ENCODE results near the gene PIGA. TPM values are rescaled to one million over a fixed set of nuclear protein-coding genes. Genes with fewer than 3 reads are reported as not detected.

PIGA gene
- total RNA-seq, 1 experiment from 2014 or later = 13.9 TPM

DNA sequence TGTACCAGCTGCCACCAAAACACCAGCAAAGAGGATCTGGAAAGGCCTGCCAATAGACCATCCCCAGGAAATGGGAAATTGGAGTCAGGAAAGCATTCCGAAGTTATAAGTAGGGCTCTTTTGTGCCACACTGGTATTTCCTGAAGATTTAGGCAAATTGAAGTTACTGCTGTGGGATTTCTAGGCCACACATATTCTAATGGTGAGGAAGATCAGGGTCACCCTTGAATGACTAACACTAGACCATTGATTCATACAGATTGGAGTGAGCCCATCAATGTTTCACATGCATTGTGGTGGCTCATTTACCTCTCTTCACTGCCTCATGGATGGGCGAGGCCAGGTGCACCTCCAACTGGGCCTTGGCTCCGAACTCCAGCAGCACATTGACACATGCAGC is 42.5 kb downstream of the PIGA start:
- H3K4me2 ChIP-seq (ENCODE audit: insufficient read depth, insufficient read length, low read length) = no peak overlapping the region
- no peak overlapping the region for H3K56ac ChIP-seq (ENCODE audit: insufficient read length, low read depth, low read length)
- no peaks in the 10 kb centered on the region for H3K23me2 ChIP-seq (ENCODE audit: insufficient read length, low read depth, low read length, poor library complexity, severe bottlenecking)
- no peaks in the 10 kb centered on the region for H3K79me1 ChIP-seq (ENCODE audit: insufficient read depth, low read depth, low read length, poor library complexity, severe bottlenecking)
- no peaks in the 10 kb centered on the region for H4K20me1 ChIP-seq (ENCODE audit: control insufficient read depth, insufficient read depth, insufficient read length)
- peaks cover 18 to 33% of the 10 kb centered on the region in 2 experiments for H3K9me3 Mint-ChIP-seq
- no peaks in the 10 kb centered on the region for H3K36me3 Mint-ChIP-seq (ENCODE audit: insufficient read depth in 1 of 3, low read depth in 3 of 3)
- no peak for DNase-seq
- no peak overlapping the region for H4K91ac ChIP-seq (ENCODE audit: insufficient read length, low read depth, low read length)
- H2BK15ac ChIP-seq (ENCODE audit: low read depth, low read length) = no peak overlapping the region
- no peaks in the 10 kb centered on the region for H3K79me2 ChIP-seq (ENCODE audit: insufficient read depth, low read length)
- no peaks in the 10 kb centered on the region for H3K27me3 Mint-ChIP-seq (ENCODE audit: low read depth)
- no peak overlapping the region for H2AK5ac ChIP-seq (ENCODE audit: insufficient read length, low read length)
- H3K14ac ChIP-seq (ENCODE audit: insufficient read depth, low read length) = no peak overlapping the region
- H3K27ac ChIP-seq (ENCODE audit: insufficient read length, low read depth, low read length) = no peak overlapping the region
- H2BK12ac ChIP-seq (ENCODE audit: insufficient read length, low read depth, low read length) = no peak overlapping the region
- H4K8ac ChIP-seq (replicated peaks; ENCODE audit: insufficient read length, low read depth, low read length) = no peak overlapping the region
- H3T11ph ChIP-seq (ENCODE audit: low read length) = no peak overlapping the region
- H3K4me1 ChIP-seq (ENCODE audit: insufficient read depth, low read length) = no peaks in the 10 kb centered on the region
- no peak overlapping the region for H2BK5ac ChIP-seq (ENCODE audit: insufficient read length, low read length)
- no peak overlapping the region for H3K9ac ChIP-seq (ENCODE audit: extremely low read depth, insufficient read length, low read length)
- no peak overlapping the region for H2BK20ac ChIP-seq (ENCODE audit: low read depth, low read length, poor library complexity, severe bottlenecking)
- TF ChIP-seq, protein P1, sequence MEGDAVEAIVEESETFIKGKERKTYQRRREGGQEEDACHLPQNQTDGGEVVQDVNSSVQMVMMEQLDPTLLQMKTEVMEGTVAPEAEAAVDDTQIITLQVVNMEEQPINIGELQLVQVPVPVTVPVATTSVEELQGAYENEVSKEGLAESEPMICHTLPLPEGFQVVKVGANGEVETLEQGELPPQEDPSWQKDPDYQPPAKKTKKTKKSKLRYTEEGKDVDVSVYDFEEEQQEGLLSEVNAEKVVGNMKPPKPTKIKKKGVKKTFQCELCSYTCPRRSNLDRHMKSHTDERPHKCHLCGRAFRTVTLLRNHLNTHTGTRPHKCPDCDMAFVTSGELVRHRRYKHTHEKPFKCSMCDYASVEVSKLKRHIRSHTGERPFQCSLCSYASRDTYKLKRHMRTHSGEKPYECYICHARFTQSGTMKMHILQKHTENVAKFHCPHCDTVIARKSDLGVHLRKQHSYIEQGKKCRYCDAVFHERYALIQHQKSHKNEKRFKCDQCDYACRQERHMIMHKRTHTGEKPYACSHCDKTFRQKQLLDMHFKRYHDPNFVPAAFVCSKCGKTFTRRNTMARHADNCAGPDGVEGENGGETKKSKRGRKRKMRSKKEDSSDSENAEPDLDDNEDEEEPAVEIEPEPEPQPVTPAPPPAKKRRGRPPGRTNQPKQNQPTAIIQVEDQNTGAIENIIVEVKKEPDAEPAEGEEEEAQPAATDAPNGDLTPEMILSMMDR (conservative IDR thresholded peaks at IDR 0.05) = no peak
- no peaks in the 10 kb centered on the region for H3K4me1 Mint-ChIP-seq
- H3K23ac ChIP-seq (ENCODE audit: insufficient read length, low read depth, low read length) = no peak overlapping the region
- no CpG with 5 or more reads among the region's 3 CpGs for WGBS (ENCODE audit: extremely low coverage, insufficient read length, low lambda C conversion rate)
- H3K4me3 Mint-ChIP-seq = no peak overlapping the region
- no peak overlapping the region for H4K5ac ChIP-seq (ENCODE audit: insufficient read length, low read depth, low read length)
- no peak overlapping the region for H3K18ac ChIP-seq (ENCODE audit: insufficient read length, low read depth, low read length)
- H3K9me3 ChIP-seq (ENCODE audit: control insufficient read depth, low read depth, low read length) = no peaks in the 10 kb centered on the region
- H2BK120ac ChIP-seq (ENCODE audit: low read depth, low read length, poor library complexity, severe bottlenecking) = no peak overlapping the region
- no peak overlapping the region for H3K27ac Mint-ChIP-seq
- no peak overlapping the region for H3K4ac ChIP-seq (ENCODE audit: low read depth, low read length)
- no peaks in the 10 kb centered on the region for H3K27me3 ChIP-seq (ENCODE audit: insufficient read depth, low read length)
- H2AFZ ChIP-seq (ENCODE audit: low read length) = no peak overlapping the region
